A673 (cell line): ENCODE results near the gene KAZN. TPM values are rescaled to one million over a fixed set of nuclear protein-coding genes. Genes with fewer than 3 reads are reported as not detected.
A peak's percentile ranks its signal among the peaks of the same experiment; 100 is the strongest.

ENCODE experiments used
- BruUV-seq: library from RNA; stranded (reverse); fragments of 400-500 nt; replicated peaks from 2 replicates; lab custom pipeline; 2021; lab: Mats Ljungman, UMichigan
- CTCF ChIA-PET: fragments of 300-600 bp; sonication (Branson Sonifier 250); formaldehyde crosslinking; loops from one replicate; lab custom pipeline; 2022; ENCODE audit warnings: antibody characterized with exemption; lab: Charles Lee
- POLR2A ChIA-PET: fragments of 300-600 bp; sonication (Branson Sonifier 250); formaldehyde crosslinking; loops from one replicate; lab custom pipeline; 2022; ENCODE audit warnings: antibody characterized with exemption; ENCODE audit not compliant: low non-redundant PET; lab: Charles Lee
- DNase-seq: peaks from one replicate; pipeline ENCODE4 v3.0.0-alpha.2; 2015; ENCODE audit warnings: low spot score
- H3K27ac ChIP-seq: fragments of 200-600 bp; sonication (generic); 2 replicates; pipeline ENCODE4 v1.5.1; 2016; ENCODE audit warnings: mixed run types, low read depth, mild to moderate bottlenecking, mixed read lengths, antibody characterized with exemption, low read length; ENCODE audit not compliant: poor library complexity, severe bottlenecking
- H3K27me3 ChIP-seq: fragments of 200-600 bp; sonication (generic); replicated peaks from 2 replicates; pipeline ENCODE4 v1.6.1; 2017; ENCODE audit warnings: mixed run types, low read depth, mild to moderate bottlenecking, mixed read lengths, antibody characterized with exemption, low read length; ENCODE audit not compliant: insufficient read depth, poor library complexity
- H3K36me3 ChIP-seq: fragments of 200-600 bp; sonication (generic); 2 replicates; pipeline ENCODE4 v1.6.1; 2016; ENCODE audit warnings: mixed run types, mild to moderate bottlenecking, mixed read lengths, antibody characterized with exemption, low read length; ENCODE audit not compliant: insufficient read depth, poor library complexity, severe bottlenecking
- H3K4me1 ChIP-seq: fragments of 200-600 bp; sonication (generic); 2 replicates; pipeline ENCODE4 v1.6.1; 2017; ENCODE audit warnings: mixed run types, mild to moderate bottlenecking, mixed read lengths, antibody characterized with exemption, low read length; ENCODE audit not compliant: insufficient read depth, poor library complexity, severe bottlenecking
- H3K4me3 ChIP-seq: fragments of 200-600 bp; sonication (generic); 2 replicates; pipeline ENCODE4 v1.5.1; 2016; ENCODE audit warnings: low read depth, mixed run types, mild to moderate bottlenecking, mixed read lengths, low read length; ENCODE audit not compliant: poor library complexity, severe bottlenecking
- H3K9me3 ChIP-seq: fragments of 200-600 bp; sonication (generic); 2 replicates; pipeline ENCODE4 v1.6.1; 2016; ENCODE audit warnings: mixed run types, low read depth, mild to moderate bottlenecking, mixed read lengths, antibody characterized with exemption, low read length; ENCODE audit not compliant: poor library complexity, severe bottlenecking
- CTCF ChIP-seq: fragments of 300-800, 200-600 bp; sonication (generic); conservative IDR thresholded peaks from 2 replicates; pipeline ENCODE4 v1.5.1; 2017; ENCODE audit warnings: low read depth, mild to moderate bottlenecking, antibody characterized with exemption, low read length, moderate library complexity, mixed read lengths
- EZH2 ChIP-seq: fragments of 200-600 bp; sonication (generic); IDR thresholded peaks from 2 replicates; pipeline ENCODE4 v1.6.1; 2017; ENCODE audit warnings: borderline replicate concordance, low read depth, mild to moderate bottlenecking, mixed read lengths, antibody characterized with exemption, low read length; ENCODE audit not compliant: poor library complexity, severe bottlenecking
- intact Hi-C: fragments of 100-400 bp; cut with micrococcal nuclease; formaldehyde crosslinking; loops from one replicate; pipeline ENCODE4 v1.10.0; 2022; ENCODE audit not compliant: unreplicated experiment
- total RNA-seq: library from RNA; stranded (reverse); gene quantifications from 2 replicates; pipeline ENCODE4 v1.2.3, GENCODE V29; 2021

KAZN gene
- total RNA-seq, 1 experiment from 2014 or later, result 8.0 TPM

GRCh38 chr1:14887044-14887566, 288.6 kb downstream of the KAZN start:
- no peak overlapping the region for H3K4me3 ChIP-seq
- TF ChIP-seq CTCF (no peak), EZH2 (no peak)
- no peaks in the 10 kb centered on the region for H3K9me3 ChIP-seq
- no peaks in the 10 kb centered on the region for H3K36me3 ChIP-seq
- intact Hi-C loops, result no loop called here
- ChIA-PET CTCF (interaction anchor here (0.6 kb wide), 1 partner anchor 98 kb away, joined by 4 read pairs; no protein-coding TSS in a partner anchor), POLR2A (no interaction called here)
- H3K4me1 ChIP-seq, result peaks cover 23% of the 10 kb centered on the region
- peak; percentile 86 for DNase-seq
- BruUV-seq, result no TSS peak
- no peaks in the 10 kb centered on the region for H3K27me3 ChIP-seq
- peak overlapping the region; percentile 25 for H3K27ac ChIP-seq

GRCh38 chr1:14887764-14888350, 289.4 kb downstream of the KAZN start:
- Histone ChIP-seq H3K36me3 (no peaks in the 10 kb centered on the region), H3K4me1 (peaks cover 23% of the 10 kb centered on the region), H3K4me3 (no peak overlapping the region), H3K27me3 (no peaks in the 10 kb centered on the region), H3K27ac (peak overlapping the region; percentile 25), H3K9me3 (no peaks in the 10 kb centered on the region)
- DNase-seq, result no peak
- BruUV-seq, result no TSS peak
- intact Hi-C loops, result no loop called here
- TF ChIP-seq EZH2, result no peak
- TF ChIP-seq CTCF, result no peak
- CTCF ChIA-PET, result interaction anchor here (0.5 to 0.6 kb wide), 2 partner anchors 99 to 225 kb away, joined by 4 read pairs; no protein-coding TSS in a partner anchor
- POLR2A ChIA-PET, result interaction anchor here (0.6 kb wide), 1 partner anchor 70 kb away, joined by 6 read pairs; no protein-coding TSS in a partner anchor

- H3K4me3 ChIP-seq, result no peak overlapping the region
- intact Hi-C loops, result no loop called here
- H3K9me3 ChIP-seq, result no peaks in the 10 kb centered on the region
- peak overlapping the region; percentile 25 for H3K27ac ChIP-seq
- CTCF ChIA-PET, result no interaction called here
- no peaks in the 10 kb centered on the region for H3K36me3 ChIP-seq
- H3K4me1 ChIP-seq, result peaks cover 23% of the 10 kb centered on the region
- no peak for TF ChIP-seq EZH2
- TF ChIP-seq CTCF, result no peak
- DNase-seq, result no peak
- POLR2A ChIA-PET, result interaction anchor here (0.6 kb wide), 1 partner anchor 13 kb away, joined by 3 read pairs; no protein-coding TSS in a partner anchor
- no TSS peak for BruUV-seq
- H3K27me3 ChIP-seq, result no peaks in the 10 kb centered on the region
These were observed 289.9 kb downstream of the KAZN start for GRCh38 chr1:14888374-14888773.
